Mesenteric fat pad (tissue), 1 donor: ENCODE results near the gene DYRK3. TPM values are rescaled to one million over a fixed set of nuclear protein-coding genes. Genes with fewer than 3 reads are reported as not detected.

Source experiments
- total RNA-seq: library from RNA; stranded (reverse); fragmentation: NEBNext Ultra II Directional; extraction: Animal tissue kit (Norgen Biotek cat#: 25700); gene quantifications from one replicate; pipeline ENCODE4 v1.2.1, GENCODE V29; 2021
- donor health status: DM: yes; HTN: yes; CAD: no.

Gene DYRK3
- total RNA-seq, 1 donor from 2014 or later, result 16.1 TPM

Other genes starting within 250 kb of the DYRK3 start
- gene IKBKE, start 165.1 kb upstream of the DYRK3 start, total RNA-seq, result 9.9 TPM
- gene RASSF5, start 128.0 kb upstream of the DYRK3 start, total RNA-seq, result 11.4 TPM
- 37.8 TPM for gene EIF2D, start 23.1 kb upstream of the DYRK3 start, total RNA-seq
- 103 TPM for gene MAPKAPK2, start 49.4 kb downstream of the DYRK3 start, total RNA-seq
- gene IL19, start 135.2 kb downstream of the DYRK3 start, total RNA-seq, result not detected
- 23.0 TPM for gene IL10, start 137.0 kb downstream of the DYRK3 start, total RNA-seq
- not detected for gene IL20, start 230.1 kb downstream of the DYRK3 start, total RNA-seq